Type B pancreatic cell (in vitro differentiated cells): ENCODE data around the gene PLSCR2. TPM values are rescaled to one million over a fixed set of nuclear protein-coding genes. Genes with fewer than 3 reads are reported as not detected.
"Not testable (repeated sequence)": the region's sequence is repeated elsewhere in the genome, so short reads cannot be mapped to it uniquely, and the experiment has no call there.

Source experiments
- DNase-seq: peaks from one replicate; pipeline ENCODE4 v3.0.0; 2021; ENCODE audit warnings: mixed read lengths; ENCODE audit not compliant: unreplicated experiment; ENCODE audit errors: extremely low spot score
- H3K27ac Mint-ChIP-seq: 2 replicates; pipeline ENCODE4 v1.8.0; 2021; ENCODE audit warnings: mild to moderate bottlenecking, mixed read lengths
- H3K27me3 Mint-ChIP-seq: 2 replicates; pipeline ENCODE4 v1.8.0; 2021; ENCODE audit warnings: mixed read lengths
- H3K36me3 Mint-ChIP-seq: 2 replicates; pipeline ENCODE4 v1.8.0; 2021; ENCODE audit warnings: mixed read lengths
- H3K4me1 Mint-ChIP-seq: one replicate; pipeline ENCODE4 v1.8.0; 2021; ENCODE audit warnings: mixed read lengths; ENCODE audit not compliant: unreplicated experiment
- H3K4me3 Mint-ChIP-seq: 2 replicates; pipeline ENCODE4 v1.8.0; 2021; ENCODE audit warnings: mild to moderate bottlenecking, mixed read lengths
- H3K9me3 Mint-ChIP-seq: 2 replicates; pipeline ENCODE4 v1.8.0; 2021; ENCODE audit warnings: mixed read lengths
- total RNA-seq: library from RNA; stranded (reverse); gene quantifications from 2 replicates; pipeline ENCODE4 v1.2.1, GENCODE V29; 2021; ENCODE audit warnings: low replicate concordance
- TF ChIP-seq, protein P1 (sequence below): fragments of 200-600 bp; sonication (generic); conservative IDR thresholded peaks from 2 replicates; pipeline ENCODE4 v1.5.0; 2021; ENCODE audit warnings: antibody characterized with exemption, mild to moderate bottlenecking

PLSCR2 gene
- total RNA-seq, 1 donor from 2014 or later: not detected

DNA sequence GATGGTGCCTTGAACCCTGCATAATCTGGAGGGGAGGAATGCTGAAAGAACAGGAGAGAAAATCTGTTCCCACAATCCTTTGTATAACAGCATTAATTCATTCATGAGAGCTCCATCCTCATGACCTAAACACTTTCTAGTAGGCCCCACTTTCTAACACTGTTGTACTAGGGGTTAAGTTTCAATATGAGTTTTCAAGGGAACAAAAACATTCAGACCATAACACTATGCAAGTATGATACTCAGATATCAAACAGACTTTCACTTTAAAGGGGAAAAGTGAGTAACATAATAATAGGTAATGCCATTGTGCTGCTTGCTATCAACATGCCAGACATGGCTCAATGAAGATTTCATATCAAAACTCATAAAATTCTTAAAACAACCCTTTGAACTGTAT, 32.4 kb upstream of the PLSCR2 start:
- H3K4me1 Mint-ChIP-seq: peaks cover 19% of the 10 kb centered on the region
- no peak overlapping the region for H3K27ac Mint-ChIP-seq
- TF ChIP-seq, protein P1, sequence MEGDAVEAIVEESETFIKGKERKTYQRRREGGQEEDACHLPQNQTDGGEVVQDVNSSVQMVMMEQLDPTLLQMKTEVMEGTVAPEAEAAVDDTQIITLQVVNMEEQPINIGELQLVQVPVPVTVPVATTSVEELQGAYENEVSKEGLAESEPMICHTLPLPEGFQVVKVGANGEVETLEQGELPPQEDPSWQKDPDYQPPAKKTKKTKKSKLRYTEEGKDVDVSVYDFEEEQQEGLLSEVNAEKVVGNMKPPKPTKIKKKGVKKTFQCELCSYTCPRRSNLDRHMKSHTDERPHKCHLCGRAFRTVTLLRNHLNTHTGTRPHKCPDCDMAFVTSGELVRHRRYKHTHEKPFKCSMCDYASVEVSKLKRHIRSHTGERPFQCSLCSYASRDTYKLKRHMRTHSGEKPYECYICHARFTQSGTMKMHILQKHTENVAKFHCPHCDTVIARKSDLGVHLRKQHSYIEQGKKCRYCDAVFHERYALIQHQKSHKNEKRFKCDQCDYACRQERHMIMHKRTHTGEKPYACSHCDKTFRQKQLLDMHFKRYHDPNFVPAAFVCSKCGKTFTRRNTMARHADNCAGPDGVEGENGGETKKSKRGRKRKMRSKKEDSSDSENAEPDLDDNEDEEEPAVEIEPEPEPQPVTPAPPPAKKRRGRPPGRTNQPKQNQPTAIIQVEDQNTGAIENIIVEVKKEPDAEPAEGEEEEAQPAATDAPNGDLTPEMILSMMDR: no peak
- H3K9me3 Mint-ChIP-seq: no peaks in the 10 kb centered on the region
- DNase-seq: no peak
- no peaks in the 10 kb centered on the region for H3K27me3 Mint-ChIP-seq
- H3K4me3 Mint-ChIP-seq: no peak overlapping the region
- no peaks in the 10 kb centered on the region for H3K36me3 Mint-ChIP-seq

DNA sequence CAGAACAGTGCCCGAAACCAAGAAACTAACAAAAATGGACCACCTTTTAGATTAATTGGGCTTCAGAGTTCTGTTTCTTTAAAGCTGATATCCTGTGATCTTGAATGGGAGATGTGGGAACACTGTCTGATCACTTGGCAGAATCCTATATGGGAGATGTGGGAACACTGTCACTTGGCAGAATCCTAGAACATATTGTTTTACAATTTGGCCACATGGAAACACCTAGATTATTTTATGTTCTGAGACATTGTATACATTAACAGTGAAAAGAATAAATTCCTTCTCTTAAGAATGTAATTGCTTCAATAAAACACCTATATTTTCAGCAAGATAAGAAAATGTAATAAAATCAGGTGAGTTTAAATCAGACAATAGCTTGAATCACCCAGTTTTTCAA, 30.3 kb upstream of the PLSCR2 start:
- Mint-ChIP-seq H3K36me3 (no peaks in the 10 kb centered on the region), H3K9me3 (no peaks in the 10 kb centered on the region), H3K4me3 (no peak overlapping the region), H3K4me1 (peaks cover 12% of the 10 kb centered on the region), H3K27ac (no peak overlapping the region), H3K27me3 (no peaks in the 10 kb centered on the region)
- DNase-seq: no peak
- TF ChIP-seq, protein P1: no peak

DNA sequence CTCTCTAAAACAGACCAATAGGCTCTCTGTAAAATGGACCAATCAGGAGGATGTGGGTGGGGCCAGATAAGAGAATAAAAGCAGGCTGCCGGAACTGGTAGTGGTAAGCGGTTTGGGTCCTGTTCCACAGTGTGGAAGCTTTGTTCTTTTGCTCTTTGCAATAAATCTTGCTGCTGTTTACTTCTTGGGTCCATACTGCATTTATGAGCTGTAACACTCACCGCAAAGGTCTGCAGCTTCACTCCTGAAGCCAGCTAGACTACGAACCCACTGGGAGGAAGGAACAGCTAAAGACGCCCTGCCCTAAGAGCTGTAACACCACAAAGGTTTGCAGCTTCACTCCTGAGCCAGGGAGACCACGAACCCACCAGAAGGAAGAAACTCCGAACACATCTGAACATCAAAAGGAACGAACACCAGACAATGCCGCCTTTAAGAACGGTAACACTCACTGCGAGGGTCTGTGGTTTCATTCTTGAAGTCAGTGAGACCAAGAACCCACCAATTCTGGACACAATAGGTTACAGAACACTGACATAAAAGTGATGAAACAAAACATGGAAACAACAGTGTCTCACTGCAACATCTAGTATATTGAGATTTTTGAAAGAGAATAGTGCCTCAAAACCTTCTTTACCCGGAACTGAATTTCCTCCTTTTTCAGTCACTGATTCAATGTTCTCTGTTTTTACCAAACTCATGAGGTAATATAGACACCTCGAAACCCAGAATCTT, 28.8 kb upstream of the PLSCR2 start:
- H3K36me3 Mint-ChIP-seq: no peaks in the 10 kb centered on the region
- DNase-seq: no peak
- H3K27me3 Mint-ChIP-seq: no peaks in the 10 kb centered on the region
- TF ChIP-seq, protein P1: no peak
- no peaks in the 10 kb centered on the region for H3K9me3 Mint-ChIP-seq
- H3K4me1 Mint-ChIP-seq: peaks cover 6% of the 10 kb centered on the region
- no peak overlapping the region for H3K4me3 Mint-ChIP-seq
- no peak overlapping the region for H3K27ac Mint-ChIP-seq

DNA sequence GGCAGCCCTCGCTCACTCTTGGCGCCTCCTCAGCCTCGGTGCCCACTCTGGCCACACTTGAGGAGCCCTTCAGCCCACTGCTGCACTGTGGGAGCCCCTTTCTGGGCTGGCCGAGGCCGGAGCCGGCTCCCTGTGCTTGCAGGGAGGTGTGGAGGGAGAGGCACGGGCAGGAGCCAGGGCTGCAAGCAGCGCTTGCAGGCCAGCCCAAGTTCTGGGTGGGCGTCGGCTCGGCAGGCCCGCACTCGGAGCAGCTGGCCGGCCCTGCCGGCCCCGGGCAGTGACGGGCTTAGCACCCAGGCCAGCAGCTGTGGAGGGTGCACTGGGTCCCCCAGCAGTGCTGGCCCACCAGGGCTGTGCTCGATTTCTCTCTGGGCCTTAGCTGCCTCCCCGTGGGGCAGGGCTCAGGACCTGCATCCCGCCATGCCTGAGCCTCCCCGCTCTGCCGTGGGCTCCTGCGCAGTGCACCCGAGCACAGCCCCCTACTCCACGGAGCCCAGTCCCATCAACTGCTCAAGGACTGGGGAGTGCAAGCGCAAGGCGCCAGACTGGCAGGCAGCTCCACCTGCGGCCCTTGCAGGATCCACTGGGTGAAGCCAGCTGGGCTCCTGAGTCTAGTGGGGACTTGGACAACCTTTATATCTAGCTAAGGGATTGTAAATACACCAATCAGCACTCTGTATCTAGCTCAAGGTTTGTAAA, 27.9 kb upstream of the PLSCR2 start:
- not testable (repeated sequence) for H3K36me3 Mint-ChIP-seq, H3K4me1 Mint-ChIP-seq, DNase-seq, H3K27me3 Mint-ChIP-seq, H3K4me3 Mint-ChIP-seq, H3K27ac Mint-ChIP-seq, H3K9me3 Mint-ChIP-seq

DNA sequence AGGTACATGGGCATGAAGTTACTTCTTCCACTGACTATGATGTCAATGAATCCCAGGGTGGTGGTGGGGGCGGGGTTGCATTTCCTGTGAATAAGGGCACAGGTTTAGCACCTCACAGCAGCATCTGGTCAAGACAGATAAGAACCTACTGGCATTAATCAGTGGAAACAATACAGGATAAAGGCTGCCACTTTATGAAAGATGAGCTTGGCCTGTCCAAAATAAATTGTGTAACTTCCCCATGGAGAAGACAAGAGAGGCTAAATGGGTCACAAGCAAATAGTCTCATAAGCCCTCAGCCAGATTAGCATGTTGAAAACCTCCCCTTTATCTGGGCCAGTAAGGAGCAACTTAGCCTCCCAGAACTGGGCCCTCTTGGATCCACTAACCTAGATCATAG, 27.4 kb upstream of the PLSCR2 start:
- no peak for DNase-seq
- no peak overlapping the region for H3K27ac Mint-ChIP-seq
- TF ChIP-seq, protein P1: no peak
- no peak overlapping the region for H3K4me3 Mint-ChIP-seq
- no peaks in the 10 kb centered on the region for H3K9me3 Mint-ChIP-seq
- H3K27me3 Mint-ChIP-seq: no peaks in the 10 kb centered on the region
- no peaks in the 10 kb centered on the region for H3K36me3 Mint-ChIP-seq
- H3K4me1 Mint-ChIP-seq: no peaks in the 10 kb centered on the region

DNA sequence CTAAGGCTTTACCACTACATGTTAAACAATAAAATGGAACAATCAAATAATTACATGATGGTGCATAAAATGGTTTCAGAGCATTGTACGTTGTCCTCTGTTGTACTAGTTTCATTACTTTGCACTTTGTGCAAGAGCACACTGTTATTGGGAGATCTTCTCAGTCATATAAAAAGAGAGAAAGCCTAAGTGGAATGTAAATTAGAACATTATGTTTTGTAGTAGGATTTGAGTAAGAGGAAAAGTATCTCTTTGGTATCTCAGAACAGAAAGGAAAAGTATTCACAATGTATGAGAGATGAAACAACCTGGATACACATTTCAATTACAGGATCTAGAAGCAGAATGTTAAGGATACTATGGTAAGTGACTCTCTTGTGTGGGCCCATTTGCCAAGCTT, 26.9 kb upstream of the PLSCR2 start:
- DNase-seq: no peak
- no peak overlapping the region for H3K27ac Mint-ChIP-seq
- no peaks in the 10 kb centered on the region for H3K4me1 Mint-ChIP-seq
- H3K4me3 Mint-ChIP-seq: no peak overlapping the region
- TF ChIP-seq, protein P1: no peak
- no peaks in the 10 kb centered on the region for H3K36me3 Mint-ChIP-seq
- no peaks in the 10 kb centered on the region for H3K27me3 Mint-ChIP-seq
- no peaks in the 10 kb centered on the region for H3K9me3 Mint-ChIP-seq
